Fibroblast of lung (primary cell): ENCODE results near the gene SEPTIN2. TPM values are rescaled to one million over a fixed set of nuclear protein-coding genes. Genes with fewer than 3 reads are reported as not detected.
A peak's percentile ranks its signal among the peaks of the same experiment; 100 is the strongest.
"Not testable (repeated sequence)": the region's sequence is repeated elsewhere in the genome, so short reads cannot be mapped to it uniquely, and the experiment has no call there.

Experiments
- DNase-seq, 2 donors: peaks; one replicate each; pipeline versions ENCODE4 v3.0.0 to v3.0.0-alpha.2; 2010; ENCODE audit warnings: low read depth in 2 of 2
- H2AFZ ChIP-seq: 2 replicates; pipeline ENCODE4 v1.5.1; 2012; ENCODE audit warnings: low read length, control low read depth, inconsistent platforms
- H3K27ac ChIP-seq: 2 replicates; pipeline ENCODE4 v1.5.1; 2011; ENCODE audit warnings: low read length, control low read depth; ENCODE audit not compliant: insufficient read depth
- H3K27me3 ChIP-seq: 2 replicates; pipeline ENCODE4 v1.5.1; 2011; ENCODE audit warnings: mild to moderate bottlenecking, low read length; ENCODE audit not compliant: control insufficient read depth, insufficient read depth
- H3K36me3 ChIP-seq: 2 replicates; pipeline ENCODE4 v1.5.1; 2011; ENCODE audit warnings: low read length; ENCODE audit not compliant: control insufficient read depth, insufficient read depth
- H3K4me1 ChIP-seq: 2 replicates; pipeline ENCODE4 v1.5.1; 2011; ENCODE audit warnings: low read length; ENCODE audit not compliant: control insufficient read depth, insufficient read depth; ENCODE audit errors: extremely low read depth
- H3K4me2 ChIP-seq: 2 replicates; pipeline ENCODE4 v1.5.1; 2011; ENCODE audit warnings: low read length, control low read depth; ENCODE audit not compliant: insufficient read depth; ENCODE audit errors: extremely low read depth
- H3K4me3 ChIP-seq, 4 experiments: fragments of 200-600 bp in 1 of 4; sonication (generic) in 1 of 4; replicated peaks in 1 of 4; 2 replicates each; pipeline ENCODE4 v1.5.1; 2011 to 2016; ENCODE audit warnings: low read length in 4 of 4, low read depth in 3 of 4, mild to moderate bottlenecking in 3 of 4, control low read depth in 2 of 4, inconsistent platforms in 1 of 4, mixed read lengths in 1 of 4; ENCODE audit not compliant: insufficient read depth in 1 of 4; ENCODE audit errors: control extremely low read depth in 1 of 4
- H3K79me2 ChIP-seq: 2 replicates; pipeline ENCODE4 v1.5.1; 2012; ENCODE audit warnings: mild to moderate bottlenecking, low read length, inconsistent platforms; ENCODE audit not compliant: control insufficient read depth, insufficient read depth
- H3K9ac ChIP-seq: 2 replicates; pipeline ENCODE4 v1.5.1; 2011; ENCODE audit warnings: mild to moderate bottlenecking, low read length, control low read depth; ENCODE audit not compliant: insufficient read depth
- H3K9me3 ChIP-seq: 2 replicates; pipeline ENCODE4 v1.5.1; 2012; ENCODE audit warnings: low read depth, low read length; ENCODE audit not compliant: control insufficient read depth, insufficient read depth
- H4K20me1 ChIP-seq: 2 replicates; pipeline ENCODE4 v1.5.1; 2011; ENCODE audit warnings: low read length; ENCODE audit not compliant: control insufficient read depth, insufficient read depth; ENCODE audit errors: extremely low read depth
- EZH2 ChIP-seq: IDR thresholded peaks from 2 replicates; pipeline ENCODE4 v1.5.1; 2012; ENCODE audit warnings: low read length, control low read depth, mild to moderate bottlenecking; ENCODE audit errors: missing control alignments
- polyA plus RNA-seq, 2 donors: library from polyadenylated mRNA; depleted of rRNA in 1 of 2; stranded (reverse) in 1 of 2; unstranded in 1 of 2; fragments of >200 nt; gene quantifications; 2 replicates each; pipeline ENCODE4 v1.2.1, GENCODE V29; 2011 to 2012; ENCODE audit warnings: missing spikeins in 1 of 2
- total RNA-seq: library from RNA; depleted of rRNA; stranded (reverse); fragments of >200 nt; gene quantifications from 2 replicates; pipeline ENCODE4 v1.2.1, GENCODE V29; 2014
- TF ChIP-seq, protein P1 (sequence below), 2 donors: IDR thresholded peaks in 1 of 2; conservative IDR thresholded peaks in 1 of 2; 1 replicate in 1 of 2; 2 replicates in 1 of 2; pipeline ENCODE4 v1.5.1; 2011 to 2012; ENCODE audit warnings: low read length in 2 of 2, control low read depth in 1 of 2, inconsistent platforms in 1 of 2, low read depth in 1 of 2, mild to moderate bottlenecking in 1 of 2

Gene SEPTIN2
- total and polyA plus RNA-seq, 2 donors (not counting 1 experiment from before 2014, with no cell fraction given) = 403 to 927 TPM

DNA sequence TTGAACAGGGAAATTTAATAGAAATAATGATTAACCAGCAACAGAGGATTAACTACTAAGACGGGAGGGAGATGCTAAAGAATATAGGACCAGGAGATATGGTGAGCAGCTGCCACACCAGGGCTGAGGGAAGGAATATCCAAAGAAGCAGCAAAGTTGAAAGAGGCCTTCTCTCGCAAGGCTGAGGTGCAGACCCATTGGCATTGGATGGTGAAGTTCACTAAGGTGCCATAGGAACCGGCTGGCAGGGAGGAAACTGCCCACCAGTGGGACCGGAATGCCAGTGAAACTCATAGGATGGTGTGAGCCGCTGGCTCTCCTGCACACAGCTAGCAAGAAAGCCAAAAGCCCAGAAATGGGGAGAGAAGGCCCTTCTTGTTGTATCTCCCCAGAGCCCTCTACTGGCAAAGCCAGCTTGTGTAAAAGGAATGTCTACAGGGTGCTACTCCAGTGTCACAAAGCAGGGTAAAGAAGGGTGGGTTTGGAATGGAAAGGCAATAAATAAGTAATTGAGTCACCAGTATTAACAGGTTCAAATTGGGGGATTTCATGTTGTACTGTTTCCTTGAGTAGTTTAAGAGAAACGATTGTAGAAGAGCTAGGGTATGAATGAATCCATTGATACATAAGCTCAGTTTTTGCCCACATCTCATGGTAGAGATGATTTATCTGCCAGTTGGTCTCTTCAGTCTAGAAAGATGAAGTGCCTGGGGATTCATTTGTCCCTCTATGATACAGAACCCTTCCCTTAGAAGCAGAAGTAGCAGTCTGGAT, 76.4 kb downstream of the SEPTIN2 start:
- no peaks in the 10 kb centered on the region for H3K36me3 ChIP-seq
- no peak overlapping the region for H3K4me2 ChIP-seq
- H3K4me3 ChIP-seq = no peak overlapping the region
- no peaks in the 10 kb centered on the region for H3K79me2 ChIP-seq
- peak in 1 of 2 donors; percentile 45 for DNase-seq
- no peak overlapping the region for H3K27ac ChIP-seq
- no peaks in the 10 kb centered on the region for H4K20me1 ChIP-seq
- no peak overlapping the region for H3K9ac ChIP-seq
- TF ChIP-seq, protein P1, sequence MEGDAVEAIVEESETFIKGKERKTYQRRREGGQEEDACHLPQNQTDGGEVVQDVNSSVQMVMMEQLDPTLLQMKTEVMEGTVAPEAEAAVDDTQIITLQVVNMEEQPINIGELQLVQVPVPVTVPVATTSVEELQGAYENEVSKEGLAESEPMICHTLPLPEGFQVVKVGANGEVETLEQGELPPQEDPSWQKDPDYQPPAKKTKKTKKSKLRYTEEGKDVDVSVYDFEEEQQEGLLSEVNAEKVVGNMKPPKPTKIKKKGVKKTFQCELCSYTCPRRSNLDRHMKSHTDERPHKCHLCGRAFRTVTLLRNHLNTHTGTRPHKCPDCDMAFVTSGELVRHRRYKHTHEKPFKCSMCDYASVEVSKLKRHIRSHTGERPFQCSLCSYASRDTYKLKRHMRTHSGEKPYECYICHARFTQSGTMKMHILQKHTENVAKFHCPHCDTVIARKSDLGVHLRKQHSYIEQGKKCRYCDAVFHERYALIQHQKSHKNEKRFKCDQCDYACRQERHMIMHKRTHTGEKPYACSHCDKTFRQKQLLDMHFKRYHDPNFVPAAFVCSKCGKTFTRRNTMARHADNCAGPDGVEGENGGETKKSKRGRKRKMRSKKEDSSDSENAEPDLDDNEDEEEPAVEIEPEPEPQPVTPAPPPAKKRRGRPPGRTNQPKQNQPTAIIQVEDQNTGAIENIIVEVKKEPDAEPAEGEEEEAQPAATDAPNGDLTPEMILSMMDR (conservative IDR thresholded peaks at IDR 0.05 in 1 of 2, IDR thresholded peaks at IDR 0.05 in 1 of 2; ENCODE audit: low read depth in 1 of 2, low read length in 2 of 2) = peak; percentile 48 to 54
- TF ChIP-seq EZH2 = no peak
- H3K4me1 ChIP-seq = no peaks in the 10 kb centered on the region
- H3K9me3 ChIP-seq = no peaks in the 10 kb centered on the region
- H2AFZ ChIP-seq = no peak overlapping the region
- no peaks in the 10 kb centered on the region for H3K27me3 ChIP-seq

DNA sequence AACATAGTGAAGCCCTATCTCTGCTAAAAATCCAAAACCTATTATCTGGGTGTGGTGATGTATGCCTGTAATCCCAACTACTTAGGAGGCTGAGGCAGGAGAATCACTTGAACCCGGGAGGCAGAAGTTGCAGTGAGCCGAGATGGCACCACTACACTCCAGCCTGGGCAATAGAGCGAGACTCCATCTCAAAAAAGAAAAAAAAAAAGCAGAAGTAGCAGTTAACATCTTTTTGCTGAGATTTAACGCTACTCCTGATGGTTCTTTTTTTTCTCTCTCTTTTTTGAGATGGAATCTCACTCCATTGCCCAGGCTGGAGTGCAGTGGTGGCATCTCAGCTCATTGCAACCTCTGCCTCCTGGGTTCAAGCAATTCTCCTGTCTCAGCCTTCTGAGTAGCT, 77.0 kb downstream of the SEPTIN2 start:
- H3K27ac ChIP-seq, H4K20me1 ChIP-seq, H3K4me3 ChIP-seq, H3K4me2 ChIP-seq, H2AFZ ChIP-seq, DNase-seq, H3K36me3 ChIP-seq, H3K9me3 ChIP-seq, H3K79me2 ChIP-seq, H3K27me3 ChIP-seq, H3K9ac ChIP-seq, H3K4me1 ChIP-seq: not testable (repeated sequence)

DNA sequence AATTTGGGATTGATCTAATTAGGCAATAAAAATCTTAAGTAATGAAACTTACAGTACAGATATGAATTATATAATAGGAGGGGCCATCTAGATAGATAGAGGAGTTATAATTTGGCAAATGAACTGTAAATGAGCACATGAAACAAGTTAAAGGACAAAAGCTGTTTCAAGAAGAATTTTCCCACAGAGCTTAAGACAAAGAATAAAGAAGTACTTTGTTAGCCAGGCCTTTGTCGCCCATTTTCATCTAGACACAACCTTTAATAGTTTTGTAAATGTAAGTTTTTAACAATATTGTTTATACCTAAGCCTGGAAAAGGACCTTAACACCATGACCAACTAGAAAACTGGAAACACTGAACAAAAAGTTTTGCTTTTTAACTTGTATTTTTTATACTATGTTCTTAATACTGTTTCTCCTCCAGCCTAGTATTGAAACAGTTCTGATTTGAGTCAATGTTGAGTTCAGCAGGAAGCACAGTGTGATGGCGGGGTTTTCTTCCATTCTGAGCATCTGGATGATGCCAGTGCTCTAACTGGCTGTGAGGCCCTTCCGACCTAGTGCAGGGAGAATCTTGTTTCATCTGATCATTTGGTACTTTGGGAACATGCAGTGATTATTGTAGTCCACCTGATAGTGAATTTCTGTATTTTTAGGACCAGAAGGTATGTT, 77.9 kb downstream of the SEPTIN2 start:
- H3K9ac ChIP-seq = no peak overlapping the region
- H4K20me1 ChIP-seq = no peaks in the 10 kb centered on the region
- H3K36me3 ChIP-seq = no peaks in the 10 kb centered on the region
- no peaks in the 10 kb centered on the region for H3K4me1 ChIP-seq
- no peak overlapping the region for H3K4me3 ChIP-seq
- no peak for TF ChIP-seq EZH2
- no peak overlapping the region for H3K27ac ChIP-seq
- no peaks in the 10 kb centered on the region for H3K9me3 ChIP-seq
- H2AFZ ChIP-seq = no peak overlapping the region
- H3K4me2 ChIP-seq = no peak overlapping the region
- no peak for DNase-seq
- no peaks in the 10 kb centered on the region for H3K27me3 ChIP-seq
- H3K79me2 ChIP-seq = no peaks in the 10 kb centered on the region

DNA sequence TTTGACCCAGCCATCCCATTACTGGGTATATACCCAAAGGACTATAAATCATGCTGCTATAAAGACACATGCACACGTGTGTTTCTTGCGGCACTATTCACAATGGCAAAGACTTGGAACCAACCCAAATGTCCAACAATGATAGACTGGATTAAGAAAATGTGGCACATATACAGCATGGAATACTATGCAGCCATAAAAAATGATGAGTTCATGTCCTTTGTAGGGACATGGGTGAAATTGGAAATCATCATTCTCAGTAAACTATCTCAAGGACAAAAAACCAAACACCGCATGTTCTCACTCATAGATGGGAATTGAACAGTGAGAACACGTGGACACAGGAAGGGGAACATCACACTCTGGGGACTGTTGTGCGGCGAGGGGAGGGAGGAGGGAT, 81.1 kb downstream of the SEPTIN2 start:
- H3K4me1 ChIP-seq, H3K4me3 ChIP-seq, H4K20me1 ChIP-seq, H3K9me3 ChIP-seq, H3K27ac ChIP-seq, H2AFZ ChIP-seq, DNase-seq, H3K4me2 ChIP-seq, H3K9ac ChIP-seq, H3K27me3 ChIP-seq, H3K79me2 ChIP-seq, H3K36me3 ChIP-seq: not testable (repeated sequence)
